H1 (cell line): Measurements from ENCODE around the gene INCENP. TPM values are rescaled to one million over a fixed set of nuclear protein-coding genes. Genes with fewer than 3 reads are reported as not detected.

ENCODE experiments used
- CTCF ChIA-PET: fragments of 300-600 bp; sonication (Branson Sonifier 250); formaldehyde crosslinking; loops from one replicate; lab custom pipeline; 2021; ENCODE audit not compliant: partially characterized antibody; lab: Charles Lee
- POLR2A ChIA-PET: fragments of 300-600 bp; sonication (Branson Sonifier 250); formaldehyde crosslinking; loops from one replicate; lab custom pipeline; 2021; ENCODE audit warnings: inconsistent platforms; ENCODE audit not compliant: partially characterized antibody; lab: Charles Lee
- DNase-seq, 2 experiments: peaks; one replicate each; pipeline versions ENCODE4 v3.0.0 to v3.0.0-alpha.2; 2010 to 2022; ENCODE audit warnings: low spot score in 2 of 2, low read depth in 1 of 2, mixed read lengths in 1 of 2
- FAIRE-seq: peaks from 2 replicates; lab custom pipeline; 2011; peaks lifted over from hg19 to GRCh38; lab: Jason Lieb, UNC
- H2AFZ ChIP-seq: 2 replicates; pipeline ENCODE4 v1.8.1; 2012; ENCODE audit warnings: low read length, inconsistent platforms
- H2AK5ac ChIP-seq: 2 replicates; pipeline ENCODE4 v1.6.1; 2013; ENCODE audit warnings: low read depth, low read length
- H2BK120ac ChIP-seq: replicated peaks from 2 replicates; pipeline ENCODE3; 2013; ENCODE audit warnings: low read depth, low read length, inconsistent platforms
- H2BK12ac ChIP-seq: 2 replicates; pipeline ENCODE4 v1.6.1; 2013; ENCODE audit warnings: low read depth, low read length
- H2BK15ac ChIP-seq: 2 replicates; pipeline ENCODE4 v1.6.1; 2013; ENCODE audit warnings: low read length
- H2BK20ac ChIP-seq: 2 replicates; pipeline ENCODE4 v1.6.1; 2013; ENCODE audit warnings: low read length
- H2BK5ac ChIP-seq: 2 replicates; pipeline ENCODE4 v1.6.1; 2013; ENCODE audit warnings: low read depth, low read length
- H3K14ac ChIP-seq: 2 replicates; pipeline ENCODE4 v1.6.1; 2013; ENCODE audit warnings: inconsistent platforms; ENCODE audit not compliant: insufficient read length
- H3K18ac ChIP-seq: 2 replicates; pipeline ENCODE4 v1.6.1; 2013; ENCODE audit warnings: low read length; ENCODE audit errors: extremely low read depth
- H3K23ac ChIP-seq: 2 replicates; pipeline ENCODE4 v1.6.1; 2013; ENCODE audit warnings: inconsistent platforms; ENCODE audit not compliant: insufficient read length
- H3K23me2 ChIP-seq: 2 replicates; pipeline ENCODE4 v1.6.1; 2013; ENCODE audit warnings: low read depth, low read length
- H3K27ac ChIP-seq: 2 replicates; pipeline ENCODE4 v1.6.1; 2011; ENCODE audit warnings: low read depth, low read length, inconsistent platforms
- H3K27me3 ChIP-seq, 4 experiments: replicated peaks in 1 of 4; 1 replicate in 1 of 4; 2 replicates in 3 of 4; pipeline versions ENCODE4 v1.6.1 to v1.8.1; 2011 to 2013; ENCODE audit warnings: low read length in 3 of 4, mild to moderate bottlenecking in 3 of 4, inconsistent platforms in 2 of 4, mixed read lengths in 2 of 4, moderate library complexity in 1 of 4; ENCODE audit not compliant: control insufficient read depth in 3 of 4, insufficient read depth in 3 of 4; ENCODE audit errors: extremely low read depth in 1 of 4
- H3K36me3 ChIP-seq, 4 experiments: 2 replicates each; pipeline versions ENCODE4 v1.6.1 to v1.8.1; 2011 to 2013; ENCODE audit warnings: mild to moderate bottlenecking in 4 of 4, low read length in 3 of 4, moderate library complexity in 2 of 4, control low read depth in 1 of 4, inconsistent platforms in 1 of 4; ENCODE audit not compliant: insufficient read depth in 4 of 4, control insufficient read depth in 2 of 4
- H3K4ac ChIP-seq: replicated peaks from 2 replicates; pipeline ENCODE3; 2013; ENCODE audit warnings: low read length, low read depth, mixed read lengths, inconsistent platforms; ENCODE audit not compliant: insufficient read length
- H3K4me1 ChIP-seq, 4 experiments: replicated peaks in 1 of 4; 1 replicate in 1 of 4; 2 replicates in 3 of 4; pipeline versions ENCODE4 v1.6.1 to v1.8.1; 2011 to 2013; ENCODE audit warnings: low read length in 3 of 4, inconsistent platforms in 2 of 4, mixed read lengths in 1 of 4; ENCODE audit not compliant: insufficient read depth in 4 of 4, control insufficient read depth in 3 of 4
- H3K4me2 ChIP-seq, 2 experiments: 2 replicates each; pipeline versions ENCODE4 v1.6.1 to v1.8.1; 2011 to 2013; ENCODE audit warnings: low read depth in 2 of 2, low read length in 2 of 2, control low read depth in 1 of 2, inconsistent platforms in 1 of 2, mild to moderate bottlenecking in 1 of 2; ENCODE audit not compliant: insufficient read depth in 1 of 2
- H3K4me3 ChIP-seq, 4 experiments: fragments of 200-600, 300-600 bp in 1 of 4; sonication (generic), shearing (Covaris generic), sonication (Bioruptor Twin) in 1 of 4; 2 replicates each; pipeline versions ENCODE4 v1.5.1 to v1.8.1; 2011 to 2016; ENCODE audit warnings: low read length in 4 of 4, low read depth in 3 of 4, control low read depth in 2 of 4, inconsistent platforms in 2 of 4, mild to moderate bottlenecking in 2 of 4, mixed read lengths in 1 of 4, moderate library complexity in 1 of 4; ENCODE audit not compliant: insufficient read depth in 2 of 4; ENCODE audit errors: extremely low read depth in 1 of 4
- H3K56ac ChIP-seq: replicated peaks from 2 replicates; pipeline ENCODE3; 2013; ENCODE audit warnings: low read depth, mild to moderate bottlenecking, mixed read lengths, low read length, inconsistent platforms; ENCODE audit not compliant: insufficient read length
- H3K79me1 ChIP-seq: 2 replicates; pipeline ENCODE4 v1.6.1; 2013; ENCODE audit warnings: low read depth, low read length, control low read depth
- H3K79me2 ChIP-seq, 2 experiments: 2 replicates each; pipeline versions ENCODE4 v1.6.1 to v1.8.1; 2012 to 2013; ENCODE audit warnings: low read length in 2 of 2, mild to moderate bottlenecking in 2 of 2, inconsistent platforms in 1 of 2; ENCODE audit not compliant: insufficient read depth in 2 of 2, control insufficient read depth in 1 of 2
- H3K9ac ChIP-seq, 4 experiments: replicated peaks in 1 of 4; 1 replicate in 1 of 4; 2 replicates in 3 of 4; pipeline versions ENCODE4 v1.6.1 to v1.8.1; 2011 to 2013; ENCODE audit warnings: low read depth in 3 of 4, low read length in 3 of 4, control low read depth in 2 of 4, mild to moderate bottlenecking in 2 of 4, moderate library complexity in 2 of 4, inconsistent platforms in 1 of 4; ENCODE audit errors: extremely low read depth in 1 of 4
- H3K9me3 ChIP-seq, 2 experiments: 2 replicates each; pipeline versions ENCODE4 v1.6.1 to v1.8.1; 2012 to 2013; ENCODE audit warnings: mild to moderate bottlenecking in 2 of 2, moderate library complexity in 2 of 2, control low read depth in 1 of 2, inconsistent platforms in 1 of 2, low read depth in 1 of 2, low read length in 1 of 2, mixed read lengths in 1 of 2; ENCODE audit not compliant: insufficient read depth in 2 of 2
- H4K20me1 ChIP-seq, 2 experiments: replicated peaks in 1 of 2; 2 replicates each; pipeline versions ENCODE3 to v1.8.1; 2011 to 2013; ENCODE audit warnings: inconsistent platforms in 2 of 2, low read length in 2 of 2, mild to moderate bottlenecking in 1 of 2; ENCODE audit not compliant: insufficient read depth in 2 of 2, control insufficient read depth in 1 of 2
- H4K5ac ChIP-seq: 2 replicates; pipeline ENCODE4 v1.6.1; 2013; ENCODE audit warnings: low read length, low read depth, mixed read lengths, inconsistent platforms; ENCODE audit not compliant: insufficient read length
- H4K8ac ChIP-seq: 2 replicates; pipeline ENCODE4 v1.8.0; 2013; ENCODE audit warnings: mild to moderate bottlenecking, moderate library complexity, low read length, inconsistent platforms; ENCODE audit not compliant: insufficient read depth; ENCODE audit errors: extremely low read depth
- H4K91ac ChIP-seq: replicated peaks from 2 replicates; pipeline ENCODE3; 2013; ENCODE audit warnings: low read length, mixed read lengths, inconsistent platforms; ENCODE audit not compliant: insufficient read length
- BRCA1 ChIP-seq: IDR thresholded peaks from 2 replicates; pipeline ENCODE4 v1.6.1; 2012; ENCODE audit warnings: low read depth, low read length, improper control_type of control experiment
- CTCF ChIP-seq, 3 experiments: IDR thresholded peaks; 1 replicate in 2 of 3; 2 replicates in 1 of 3; pipeline versions ENCODE4 v1.5.1 to v1.6.1; 2011; ENCODE audit warnings: low read length in 3 of 3, mild to moderate bottlenecking in 3 of 3, inconsistent platforms in 2 of 3, low read depth in 1 of 3, moderate library complexity in 1 of 3; ENCODE audit not compliant: insufficient read depth in 1 of 3; ENCODE audit errors: control extremely low read depth in 1 of 3
- FOSL1 ChIP-seq: IDR thresholded peaks from 2 replicates; pipeline ENCODE4 v1.6.1; 2011; ENCODE audit warnings: mild to moderate bottlenecking, low read depth, low read length, moderate library complexity; ENCODE audit not compliant: insufficient read depth
- HDAC2 ChIP-seq, 2 experiments: fragments of 300-600 bp in 1 of 2; sonication (generic) in 1 of 2; IDR thresholded peaks; 2 replicates each; pipeline ENCODE4 v1.6.1; 2011 to 2012; ENCODE audit warnings: low read depth in 2 of 2, low read length in 2 of 2, mild to moderate bottlenecking in 2 of 2, moderate library complexity in 2 of 2, borderline replicate concordance in 1 of 2, inconsistent platforms in 1 of 2
- HDAC6 ChIP-seq: IDR thresholded peaks from one replicate; pipeline ENCODE4 v1.7.1; 2012; ENCODE audit warnings: low read depth, mild to moderate bottlenecking, inconsistent platforms, low read length, moderate library complexity
- KDM5A ChIP-seq: fragments of 200-600 bp; IDR thresholded peaks from 2 replicates; pipeline ENCODE4 v1.7.1; 2012; ENCODE audit warnings: mild to moderate bottlenecking, low read length, inconsistent platforms, mixed read lengths
- POLR2AphosphoS5 ChIP-seq: IDR thresholded peaks from 2 replicates; pipeline ENCODE4 v1.6.1; 2011; ENCODE audit warnings: low read depth, low read length
- SAP30 ChIP-seq: fragments of 300-600 bp; sonication (generic); IDR thresholded peaks from 2 replicates; pipeline ENCODE4 v1.7.1; 2012; ENCODE audit warnings: low read length, moderate library complexity, mild to moderate bottlenecking, inconsistent platforms; ENCODE audit not compliant: insufficient read depth, insufficient replicate concordance
- SIX5 ChIP-seq: IDR thresholded peaks from 2 replicates; pipeline ENCODE4 v1.6.1; 2011; ENCODE audit warnings: mild to moderate bottlenecking, low read depth, low read length
- SP4 ChIP-seq: IDR thresholded peaks from 2 replicates; pipeline ENCODE4 v1.6.1; 2012; ENCODE audit warnings: low read length, inconsistent platforms
- YY1 ChIP-seq: IDR thresholded peaks from 2 replicates; pipeline ENCODE4 v1.6.1; 2011; ENCODE audit warnings: low read depth, mild to moderate bottlenecking, low read length
- ZNF274 ChIP-seq: IDR thresholded peaks from 2 replicates; pipeline ENCODE4 v1.7.0; 2012; ENCODE audit warnings: low read length, borderline replicate concordance; ENCODE audit errors: extremely low read depth
- WGBS, 2 experiments: shearing (Covaris generic) in 1 of 2; methylation state at CpG; one replicate each; pipeline versions ENCODE4 v1.1.6 to v1.1.7; 2013 to 2015; ENCODE audit warnings: low lambda C conversion rate in 2 of 2, mixed read lengths in 2 of 2, inconsistent platforms in 1 of 2, low coverage in 1 of 2, missing lambda C conversion rate in 1 of 2; ENCODE audit not compliant: insufficient replicate concordance in 2 of 2, insufficient coverage in 1 of 2, insufficient read length in 1 of 2; ENCODE audit errors: extremely low coverage in 1 of 2, missing lambda C conversion rate in 1 of 2; 5-methylcytosine and 5-hydroxymethylcytosine counted together
- polyA plus RNA-seq, 7 experiments: library from polyadenylated mRNA; depleted of rRNA in 3 of 7; stranded (reverse) in 5 of 7; unstranded in 2 of 7; fragments of >200 nt in 5 of 7; fragments of 200-250 nt in 2 of 7; gene quantifications; 1 replicate in 5 of 7; 2 replicates in 1 of 7; 4 replicates in 1 of 7; pipeline versions ENCODE4 v1.2.1 to v1.2.3, GENCODE V29; 2011 to 2013; ENCODE audit warnings: missing spikeins in 2 of 7, mixed read lengths in 2 of 7
- total RNA-seq: library from RNA; stranded (reverse); fragmentation: NEBNext Ultra II Directional; extraction: Animal tissue kit (Norgen Biotek cat#: 25700); gene quantifications from 2 replicates; pipeline ENCODE4 v1.2.1, GENCODE V29; 2021

Gene INCENP
- total and polyA plus RNA-seq, 2 of the 8 experiments (the other 6 are each of a cell fraction or from before 2014, with no cell fraction given): 25.4 to 132 TPM

- CTCF ChIA-PET: interaction anchor here (0.8 to 1.5 kb wide), 4 partner anchors 9 to 171 kb away, joined by 3 to 6 read pairs (median 3); no protein-coding TSS in a partner anchor
- TF ChIP-seq HDAC6 (no peak), BRCA1 (no peak), FOSL1 (no peak), POLR2AphosphoS5 (no peak), SAP30 (no peak), HDAC2 (IDR thresholded peaks at IDR 0.05; ENCODE audit: borderline replicate concordance in 1 of 2, low read depth in 2 of 2, low read length in 2 of 2) (no peak), SIX5 (no peak), SP4 (no peak), KDM5A (no peak), ZNF274 (no peak), YY1 (no peak), CTCF (IDR thresholded peaks at IDR 0.05; ENCODE audit: control extremely low read depth in 1 of 3, insufficient read depth in 1 of 3, low read depth in 1 of 3, low read length in 3 of 3) (no peak)
Observed at GRCh38 chr11:62151737-62152102, 27.9 kb downstream of the INCENP start.

More at GRCh38 chr11:62151737-62152102, 27.9 kb downstream of the INCENP start:
- no peak overlapping the region for H4K8ac ChIP-seq
- no peaks in the 10 kb centered on the region for H3K79me1 ChIP-seq
- POLR2A ChIA-PET: interaction anchor here (0.9 kb wide), 1 partner anchor 23 kb away, joined by 4 read pairs; no protein-coding TSS in a partner anchor
- H3K4me2 ChIP-seq: no peak overlapping the region
- H2BK120ac ChIP-seq: no peak overlapping the region
- FAIRE-seq (no peak), DNase-seq (no peak)
- no peaks in the 10 kb centered on the region for H3K27me3 ChIP-seq
- no peaks in the 10 kb centered on the region for H3K23me2 ChIP-seq
- no peak overlapping the region for H3K56ac ChIP-seq
- no peak overlapping the region for H2AFZ ChIP-seq
- no peak overlapping the region for H2BK20ac ChIP-seq
- no peaks in the 10 kb centered on the region for H3K9me3 ChIP-seq
- peaks cover 0 to 18% of the 10 kb centered on the region in 2 experiments for H4K20me1 ChIP-seq
- H4K91ac ChIP-seq: no peak overlapping the region
- H3K4me1 ChIP-seq: no peaks in the 10 kb centered on the region
- no peak overlapping the region for H3K23ac ChIP-seq
- no peak overlapping the region for H3K4ac ChIP-seq
- H3K18ac ChIP-seq: no peak overlapping the region
- H2AK5ac ChIP-seq: no peak overlapping the region
- H3K27ac ChIP-seq: no peak overlapping the region
- WGBS, 2 experiments: 93% methylated on average over 9 of the region's 9 CpGs; no CpG with 5 or more reads in 1 of the 2 experiments
- H4K5ac ChIP-seq: no peak overlapping the region
- no peak overlapping the region for H2BK12ac ChIP-seq
- no peak overlapping the region for H2BK5ac ChIP-seq
- no peaks in the 10 kb centered on the region for H3K79me2 ChIP-seq
- H3K36me3 ChIP-seq: peaks cover 22 to 58% (median 43%) of the 10 kb centered on the region in 4 experiments
- H3K14ac ChIP-seq: no peak overlapping the region
- no peak overlapping the region for H2BK15ac ChIP-seq
- H3K4me3 ChIP-seq: no peak overlapping the region
- H3K9ac ChIP-seq: no peak overlapping the region
